ENCODE results near the gene FARP2.

- TF ChIP-seq CTCF (IDR thresholded peaks at IDR 0.05), result no peak
- no peak for TF ChIP-seq POLR2A (IDR thresholded peaks at IDR 0.05)
Observed at GRCh38 chr2:241466230-241466629, 110.1 kb downstream of the FARP2 start.

Data from lower leg skin (tissue), 3 donors.